Colon (tissue), 2 donors: ENCODE measurements around the gene STAG3.
"Not testable (repeated sequence)": the region's sequence is repeated elsewhere in the genome, so short reads cannot be mapped to it uniquely, and the experiment has no call there.

Experiments used
- FAIRE-seq: peaks from 2 replicates; lab custom pipeline; 2012; peaks lifted over from hg19 to GRCh38; lab: Jason Lieb, UNC
- donor health status: control.
- donor health status: control.

The STAG3 gene, protein sequence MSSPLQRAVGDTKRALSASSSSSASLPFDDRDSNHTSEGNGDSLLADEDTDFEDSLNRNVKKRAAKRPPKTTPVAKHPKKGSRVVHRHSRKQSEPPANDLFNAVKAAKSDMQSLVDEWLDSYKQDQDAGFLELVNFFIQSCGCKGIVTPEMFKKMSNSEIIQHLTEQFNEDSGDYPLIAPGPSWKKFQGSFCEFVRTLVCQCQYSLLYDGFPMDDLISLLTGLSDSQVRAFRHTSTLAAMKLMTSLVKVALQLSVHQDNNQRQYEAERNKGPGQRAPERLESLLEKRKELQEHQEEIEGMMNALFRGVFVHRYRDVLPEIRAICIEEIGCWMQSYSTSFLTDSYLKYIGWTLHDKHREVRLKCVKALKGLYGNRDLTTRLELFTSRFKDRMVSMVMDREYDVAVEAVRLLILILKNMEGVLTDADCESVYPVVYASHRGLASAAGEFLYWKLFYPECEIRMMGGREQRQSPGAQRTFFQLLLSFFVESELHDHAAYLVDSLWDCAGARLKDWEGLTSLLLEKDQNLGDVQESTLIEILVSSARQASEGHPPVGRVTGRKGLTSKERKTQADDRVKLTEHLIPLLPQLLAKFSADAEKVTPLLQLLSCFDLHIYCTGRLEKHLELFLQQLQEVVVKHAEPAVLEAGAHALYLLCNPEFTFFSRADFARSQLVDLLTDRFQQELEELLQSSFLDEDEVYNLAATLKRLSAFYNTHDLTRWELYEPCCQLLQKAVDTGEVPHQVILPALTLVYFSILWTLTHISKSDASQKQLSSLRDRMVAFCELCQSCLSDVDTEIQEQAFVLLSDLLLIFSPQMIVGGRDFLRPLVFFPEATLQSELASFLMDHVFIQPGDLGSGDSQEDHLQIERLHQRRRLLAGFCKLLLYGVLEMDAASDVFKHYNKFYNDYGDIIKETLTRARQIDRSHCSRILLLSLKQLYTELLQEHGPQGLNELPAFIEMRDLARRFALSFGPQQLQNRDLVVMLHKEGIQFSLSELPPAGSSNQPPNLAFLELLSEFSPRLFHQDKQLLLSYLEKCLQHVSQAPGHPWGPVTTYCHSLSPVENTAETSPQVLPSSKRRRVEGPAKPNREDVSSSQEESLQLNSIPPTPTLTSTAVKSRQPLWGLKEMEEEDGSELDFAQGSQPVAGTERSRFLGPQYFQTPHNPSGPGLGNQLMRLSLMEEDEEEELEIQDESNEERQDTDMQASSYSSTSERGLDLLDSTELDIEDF

DNA sequence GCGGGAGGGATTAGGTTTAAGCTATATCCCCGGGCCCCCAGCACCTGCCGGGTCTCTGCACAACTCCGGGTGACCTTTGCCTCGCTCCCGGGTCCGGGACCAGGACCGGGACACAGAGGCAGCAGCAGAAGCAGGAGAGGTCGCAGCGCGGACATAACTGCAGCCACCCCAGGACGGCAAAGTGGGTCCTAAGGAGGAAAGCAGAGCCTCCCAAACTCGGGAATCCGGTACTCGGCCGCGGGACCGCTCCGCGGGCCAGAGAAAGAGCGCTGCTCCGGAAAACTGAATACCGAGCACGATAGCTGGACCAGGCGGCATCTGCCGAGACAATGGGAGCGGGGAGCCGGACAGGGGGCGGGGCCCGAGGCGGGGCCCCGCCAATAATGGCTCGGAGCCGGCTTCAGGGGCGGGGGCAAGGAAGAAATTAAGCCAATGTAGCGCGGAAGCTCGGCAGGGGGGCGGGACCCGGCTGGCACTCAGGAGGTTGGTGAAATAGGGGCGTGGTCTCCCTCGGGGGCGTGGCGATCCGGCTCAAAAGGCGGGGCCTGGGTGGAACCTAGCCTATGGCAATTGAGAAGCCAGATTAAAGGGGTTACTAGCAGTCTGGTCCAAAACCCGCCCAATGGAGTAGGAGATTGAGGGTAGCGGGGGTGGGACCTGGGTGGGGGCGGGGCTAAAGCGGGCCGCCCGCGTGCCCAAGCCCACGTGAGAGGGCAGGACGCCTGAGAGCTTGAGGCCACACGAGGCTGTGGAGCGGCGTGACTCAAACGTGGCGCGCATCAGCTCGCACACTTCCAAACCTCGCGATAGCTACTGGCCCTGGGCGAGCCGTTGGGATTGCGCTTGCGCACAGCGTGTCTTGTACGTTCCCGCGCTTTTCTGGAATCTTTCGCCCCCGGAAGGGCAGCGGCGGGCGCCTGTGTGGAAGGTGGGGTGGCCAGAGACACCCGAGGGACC, at the start of gene STAG3, which contains the start of gene GPC2:
Gene STAG3 (plus strand): TSS at position 874 of the 957 bp plus-strand sequence. CDS start 2,639 bp downstream, outside the sequence.
Gene GPC2 (minus strand): TSS at position 337 of the 957 bp plus-strand sequence. CDS start 182 bp downstream, at position 155.
- FAIRE-seq, result no peak

DNA sequence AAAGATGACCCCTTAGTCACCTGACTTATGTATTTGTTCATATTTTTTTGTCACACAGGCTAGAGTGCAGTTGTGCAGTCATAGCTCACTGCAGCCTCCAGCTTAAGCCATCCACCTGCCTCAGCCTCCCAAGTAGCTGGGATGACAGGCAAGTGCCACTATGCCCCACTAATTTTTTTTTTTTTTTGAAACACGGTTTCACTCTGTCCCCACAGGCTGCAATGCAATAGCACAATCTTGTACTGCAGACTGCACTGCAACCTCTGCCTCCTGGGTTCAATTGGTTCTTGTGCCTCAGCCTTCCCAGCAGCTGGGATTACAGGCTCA, 49.1 kb upstream of the STAG3 start:
- no peak for FAIRE-seq

DNA sequence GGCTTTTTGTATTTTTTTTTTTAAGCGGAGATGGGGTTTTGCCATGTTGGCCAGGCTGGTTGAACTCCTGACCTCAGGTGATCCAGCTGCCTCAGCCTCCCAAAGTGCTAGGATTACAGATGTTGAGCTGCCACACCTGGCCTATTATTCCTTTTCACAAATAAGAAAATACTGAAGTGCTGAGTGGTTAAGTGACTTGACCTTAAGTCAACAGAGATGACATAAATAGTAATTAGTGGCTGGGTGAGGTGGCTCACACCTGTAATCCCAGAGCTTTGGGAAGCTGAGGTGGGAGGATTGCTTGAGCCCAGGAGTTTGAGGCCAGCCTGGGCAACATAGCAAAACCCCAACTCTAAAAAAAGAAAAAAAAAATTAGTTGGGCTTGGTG, 47.5 kb upstream of the STAG3 start:
- not testable (repeated sequence) for FAIRE-seq

DNA sequence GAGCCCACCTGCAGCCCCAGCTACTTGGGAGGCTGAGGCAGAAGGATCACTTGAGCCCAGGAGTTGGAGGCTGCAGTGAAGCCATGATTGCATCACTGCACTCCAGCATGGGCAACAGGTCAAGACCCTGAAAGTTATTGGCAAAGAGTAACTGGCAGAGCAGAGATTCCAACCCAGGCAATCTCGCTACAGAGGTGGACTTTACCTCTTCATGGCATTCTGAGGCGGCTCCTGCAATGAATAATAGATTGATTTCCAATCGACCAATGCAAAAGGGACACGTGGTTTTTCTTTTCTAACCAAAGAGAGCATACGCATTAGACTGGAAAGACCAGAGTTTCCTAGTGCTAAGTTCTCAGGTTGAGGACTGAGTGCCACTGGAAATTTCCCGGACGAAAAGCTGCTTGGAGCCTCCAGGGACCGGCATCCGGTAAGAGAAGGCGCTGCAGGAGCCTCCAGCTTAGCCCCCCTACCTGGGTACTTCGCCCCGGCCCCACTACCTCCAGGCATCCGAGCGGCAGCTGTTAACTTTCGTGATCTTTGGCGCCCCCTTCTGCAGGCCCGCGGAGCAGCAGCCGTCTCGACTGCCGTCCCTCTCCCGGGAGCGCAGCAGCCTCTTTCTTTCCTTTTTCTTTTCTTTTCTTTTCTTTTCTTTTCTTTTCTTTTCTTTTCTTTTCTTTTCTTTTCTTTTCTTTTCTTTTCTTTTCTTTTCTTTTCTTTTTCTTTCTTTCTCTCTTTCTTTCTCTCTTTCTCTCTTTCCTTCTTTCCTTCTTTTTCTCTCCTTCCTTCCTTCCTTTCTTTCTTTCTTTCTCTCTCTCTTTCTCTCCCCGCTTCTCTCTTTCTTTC, 46.9 kb upstream of the STAG3 start:
- no peak for FAIRE-seq

DNA sequence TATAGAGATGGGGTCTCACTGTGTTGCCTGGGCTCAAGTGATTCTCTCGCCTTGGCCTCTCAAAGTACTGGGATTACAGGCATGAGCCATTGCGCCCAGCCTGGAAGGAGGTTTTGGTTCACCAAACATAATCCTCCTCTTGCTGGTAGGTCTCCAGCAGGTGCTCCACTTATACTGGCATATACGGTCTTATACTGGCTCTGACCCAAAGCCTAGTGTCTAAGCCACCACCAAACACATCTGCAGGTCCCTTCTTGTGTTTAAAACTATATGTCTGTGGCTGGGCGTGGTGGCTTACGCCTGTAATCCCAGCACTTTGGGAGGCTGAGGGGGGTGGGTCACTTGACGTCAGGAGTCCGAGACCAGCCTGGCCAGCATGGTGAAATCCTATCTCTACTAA, 45.6 kb upstream of the STAG3 start:
- no peak for FAIRE-seq

DNA sequence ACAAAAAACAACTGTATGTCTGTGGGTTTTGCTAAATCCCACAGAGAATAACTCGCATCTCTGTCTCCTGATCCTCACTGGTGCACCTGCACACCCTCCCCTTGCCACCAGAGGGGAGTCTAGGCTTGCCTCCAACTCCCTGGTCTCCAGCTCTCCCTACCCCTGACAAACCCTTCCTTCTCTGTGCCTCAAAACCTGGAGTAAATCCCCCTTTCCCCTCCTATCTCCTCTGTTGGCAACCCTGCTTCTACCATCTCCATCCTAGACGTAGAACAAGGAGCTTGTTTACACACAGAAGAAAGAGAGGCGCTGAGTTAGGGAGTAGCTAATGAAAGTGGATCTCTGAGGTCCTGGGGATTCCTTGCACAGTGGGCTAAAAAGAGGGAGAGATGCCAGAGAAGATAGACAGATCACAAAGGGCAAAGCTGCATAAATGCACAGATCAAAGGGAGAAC, 45.0 kb upstream of the STAG3 start:
- no peak for FAIRE-seq

DNA sequence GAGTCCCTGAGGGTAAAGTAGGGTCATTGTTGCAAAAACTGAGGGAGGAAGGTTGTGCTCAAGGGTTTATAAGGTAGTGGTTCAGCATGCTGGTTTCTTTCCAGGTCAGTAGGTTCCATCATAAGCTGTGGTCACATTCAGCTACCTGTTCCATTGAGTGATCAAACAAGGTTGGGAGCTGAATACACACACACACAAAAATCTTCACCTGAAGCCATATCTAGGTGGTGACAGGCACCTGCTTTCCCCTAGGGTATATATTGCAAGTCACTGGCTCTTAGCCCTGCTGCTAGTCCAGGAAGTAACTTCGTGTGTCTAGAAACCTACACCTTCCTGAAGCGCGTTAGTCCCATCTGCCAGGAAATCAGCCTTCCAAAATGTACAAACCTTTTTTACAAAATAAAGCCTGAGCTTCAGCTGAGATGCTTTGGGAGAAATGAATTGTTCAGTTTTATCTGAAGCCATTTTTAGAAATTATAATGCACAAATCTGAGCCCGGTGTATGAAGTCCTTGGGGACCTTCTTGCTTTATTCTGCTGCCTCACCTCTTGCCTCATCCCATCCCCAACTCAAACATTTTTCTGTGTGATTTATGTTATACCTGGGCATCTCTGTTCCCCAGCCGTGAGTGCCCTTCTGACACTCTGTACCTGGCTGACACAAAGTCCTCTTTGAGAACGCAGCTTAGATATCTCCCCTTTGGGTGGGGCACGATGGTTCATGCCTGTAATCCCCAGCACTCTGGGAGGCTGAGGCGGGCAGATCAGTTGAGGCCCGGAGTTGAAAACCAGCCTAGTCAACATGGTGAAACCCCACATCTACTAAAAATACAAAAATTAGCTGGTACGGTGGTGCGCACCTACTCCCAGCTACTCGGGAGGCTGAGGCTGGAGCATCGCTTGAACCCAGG, 39.6 kb upstream of the STAG3 start:
- no peak for FAIRE-seq

DNA sequence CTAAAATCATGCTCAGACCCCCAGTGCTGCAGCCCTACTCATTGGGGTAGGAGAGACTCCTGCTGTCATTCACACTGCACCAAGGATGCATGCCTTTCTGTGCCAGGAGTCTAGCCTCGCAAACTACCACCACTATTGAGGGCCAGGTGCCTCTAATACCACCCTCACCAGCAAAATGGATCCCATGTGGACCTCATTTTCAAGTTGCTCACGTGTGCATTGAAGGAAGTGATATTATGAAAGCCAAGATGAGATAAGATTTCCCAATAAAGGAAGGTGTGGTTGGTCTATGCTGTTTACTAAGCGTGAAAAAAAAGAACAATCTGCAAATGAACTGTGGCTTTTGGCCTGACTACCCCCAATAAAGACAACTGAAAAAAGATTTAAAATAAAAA, 36.2 kb upstream of the STAG3 start:
- FAIRE-seq, result no peak

DNA sequence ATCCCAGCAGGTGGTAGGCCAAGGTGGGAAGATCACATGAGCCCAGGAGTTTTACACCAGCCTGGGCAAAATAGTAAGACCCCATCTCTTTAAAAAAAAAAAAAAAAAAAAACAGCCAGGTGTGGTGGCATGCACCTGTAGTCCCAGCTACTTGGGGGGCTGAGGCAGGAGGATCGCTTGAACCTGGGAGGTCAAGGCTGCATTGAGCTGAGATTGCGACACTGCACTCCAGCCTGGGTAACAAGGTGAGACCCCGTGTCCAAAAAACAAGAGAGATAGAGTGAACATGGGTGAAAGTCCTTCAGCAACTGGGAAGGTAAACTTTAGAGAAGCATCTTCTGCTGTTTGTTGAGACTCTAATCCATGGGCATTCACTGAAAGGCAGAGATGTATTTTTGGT, 35.3 kb upstream of the STAG3 start:
- FAIRE-seq, result no peak

DNA sequence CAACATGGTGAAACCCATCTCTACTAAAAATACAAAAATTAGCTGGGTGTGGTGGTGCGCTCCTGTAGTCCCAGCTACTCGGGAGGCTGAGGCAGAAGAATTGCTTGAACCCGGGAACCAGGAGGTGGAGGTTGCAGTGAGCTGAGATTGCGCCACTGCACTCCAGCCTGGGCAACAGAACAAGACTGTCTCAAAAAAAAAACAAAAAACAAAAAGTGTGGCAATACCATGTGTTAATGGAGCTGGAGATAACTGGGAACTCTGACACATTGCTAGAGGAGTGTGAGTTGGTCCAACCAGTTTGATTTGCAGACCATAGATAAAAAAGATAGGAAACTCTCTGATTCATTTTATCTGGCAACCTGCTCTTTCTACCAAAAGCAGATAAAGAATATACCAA, 31.4 kb upstream of the STAG3 start:
- not testable (repeated sequence) for FAIRE-seq

DNA sequence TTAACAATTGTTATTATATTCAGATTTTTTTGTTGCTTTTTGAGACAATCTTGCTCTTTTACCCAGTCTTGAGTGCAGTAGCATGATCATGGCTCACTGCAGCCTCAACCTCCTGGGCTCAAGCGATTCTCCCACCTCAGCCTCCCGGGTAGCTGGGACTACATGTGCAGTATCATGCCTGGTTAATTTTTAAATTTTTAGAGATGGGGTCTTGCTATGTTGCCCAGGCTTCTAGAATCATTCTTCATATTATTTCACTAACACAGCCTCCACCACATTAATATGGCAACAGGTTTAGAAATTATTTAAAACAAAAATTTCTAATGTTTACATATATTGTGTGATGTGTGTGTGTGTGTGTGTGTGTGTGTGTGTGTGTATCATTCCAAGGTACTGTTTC, 30.4 kb upstream of the STAG3 start:
- no peak for FAIRE-seq

DNA sequence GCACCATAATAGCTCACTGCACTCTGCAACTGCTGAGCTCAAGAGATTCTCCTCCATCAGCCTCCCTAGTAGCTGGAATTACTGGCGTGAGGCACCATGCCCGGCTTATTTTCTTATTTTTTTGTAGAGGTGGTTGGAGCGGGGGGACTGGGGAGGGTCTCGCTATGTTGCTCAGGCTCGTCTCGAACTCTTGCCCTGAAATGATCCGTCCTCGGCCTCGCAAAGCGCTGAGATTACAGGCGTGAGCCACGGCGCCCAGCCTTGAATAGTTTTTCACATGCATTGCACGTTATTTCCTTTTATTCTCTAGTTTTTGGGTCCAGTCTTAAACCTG, 29.5 kb upstream of the STAG3 start:
- FAIRE-seq, result no peak

DNA sequence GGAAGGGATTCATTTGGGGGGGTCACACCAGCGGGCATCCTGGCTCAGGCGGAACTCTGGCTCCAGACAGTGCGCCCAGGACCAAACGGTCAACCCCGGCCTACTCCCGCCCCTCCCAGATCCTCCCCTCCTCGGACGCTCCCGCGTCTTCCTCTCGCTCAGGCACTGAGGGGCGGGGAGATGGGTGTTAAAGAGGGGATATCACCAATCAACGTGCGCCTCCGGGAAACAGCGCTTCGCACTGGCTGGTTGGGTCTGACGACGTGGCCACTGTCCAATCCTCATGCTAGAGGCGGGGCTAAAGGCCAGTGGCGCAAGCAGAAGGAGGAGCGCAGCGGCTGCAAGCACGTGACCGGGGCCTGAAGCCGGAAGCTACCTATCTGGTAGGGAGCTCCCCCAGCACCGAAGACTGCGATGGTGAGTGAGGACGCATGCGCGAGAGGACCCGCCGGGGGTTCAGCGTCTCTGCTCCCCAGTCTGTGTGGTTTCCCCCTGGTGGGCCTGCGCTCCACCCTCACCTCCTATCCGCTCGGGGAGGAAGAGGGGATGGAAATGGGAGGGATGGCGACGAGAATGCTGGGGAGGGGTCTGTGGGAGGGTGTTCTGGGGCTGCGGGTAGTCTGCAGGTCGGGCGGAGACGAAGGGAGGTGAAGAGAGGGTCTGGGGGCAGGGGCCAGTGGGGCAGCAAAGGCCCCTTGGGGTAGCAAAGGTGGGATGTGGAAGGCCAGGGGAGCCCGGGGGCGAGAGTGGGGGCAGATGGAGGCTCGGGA, 29.0 kb upstream of the STAG3 start, which contains the start of gene LAMTOR4:
Gene LAMTOR4 (plus strand): TSS at position 360 of the 770 bp plus-strand sequence. CDS start 55 bp downstream, at position 415.
- peak; percentile 5 for FAIRE-seq

DNA sequence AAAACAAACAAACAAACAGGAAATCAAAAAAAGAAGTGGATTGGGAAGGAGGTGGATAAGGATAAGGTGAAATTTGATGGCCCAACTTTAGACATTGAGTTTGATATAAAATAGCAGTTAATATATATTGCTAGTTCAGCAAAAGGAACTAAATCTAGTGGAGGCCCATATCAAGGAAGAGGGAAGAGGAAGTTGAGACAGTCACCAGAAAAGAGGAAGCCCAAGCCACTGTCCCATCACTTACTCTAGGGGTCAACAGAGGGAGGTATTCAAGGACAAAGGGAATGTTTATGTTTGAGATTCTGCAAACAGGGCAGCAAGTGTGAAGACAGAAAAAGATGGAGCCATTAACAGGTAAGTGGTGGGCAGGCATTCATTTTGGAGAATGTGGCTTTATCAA, 25.3 kb upstream of the STAG3 start:
- no peak for FAIRE-seq

DNA sequence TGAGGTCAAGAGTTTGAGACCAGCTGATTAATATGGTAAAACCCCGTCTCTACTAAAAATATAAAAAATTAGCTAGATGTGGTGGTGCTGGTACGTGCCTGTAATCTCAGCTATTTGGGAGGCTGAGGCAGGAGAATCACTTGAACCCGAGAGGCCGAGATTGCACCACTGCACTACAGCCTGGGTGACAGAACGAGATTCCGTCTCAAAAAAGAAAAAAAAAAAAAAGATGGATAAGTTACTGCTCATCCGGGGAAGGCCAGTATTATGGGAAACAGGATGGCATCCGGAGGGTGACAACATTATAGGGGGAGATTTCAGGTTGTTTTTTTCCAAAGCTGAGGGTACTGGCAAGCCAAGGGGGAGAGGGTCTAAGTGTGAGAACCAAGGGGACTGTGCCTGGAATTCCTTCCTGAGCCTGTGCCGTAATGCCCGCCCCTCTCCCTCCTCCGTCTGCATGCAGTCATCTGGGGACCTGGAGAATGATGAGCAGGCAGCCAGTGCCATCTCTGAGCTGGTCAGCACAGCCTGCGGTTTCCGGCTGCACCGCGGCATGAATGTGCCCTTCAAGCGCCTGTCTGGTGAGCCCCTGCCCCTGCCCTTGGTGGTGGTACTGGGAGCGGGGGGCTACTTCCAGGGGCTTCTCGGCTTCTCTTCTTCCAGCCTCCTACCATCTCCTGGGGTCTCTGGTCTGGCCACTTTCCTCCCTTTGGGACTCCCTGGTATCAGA, 24.6 kb upstream of the STAG3 start:
- FAIRE-seq, result no peak

DNA sequence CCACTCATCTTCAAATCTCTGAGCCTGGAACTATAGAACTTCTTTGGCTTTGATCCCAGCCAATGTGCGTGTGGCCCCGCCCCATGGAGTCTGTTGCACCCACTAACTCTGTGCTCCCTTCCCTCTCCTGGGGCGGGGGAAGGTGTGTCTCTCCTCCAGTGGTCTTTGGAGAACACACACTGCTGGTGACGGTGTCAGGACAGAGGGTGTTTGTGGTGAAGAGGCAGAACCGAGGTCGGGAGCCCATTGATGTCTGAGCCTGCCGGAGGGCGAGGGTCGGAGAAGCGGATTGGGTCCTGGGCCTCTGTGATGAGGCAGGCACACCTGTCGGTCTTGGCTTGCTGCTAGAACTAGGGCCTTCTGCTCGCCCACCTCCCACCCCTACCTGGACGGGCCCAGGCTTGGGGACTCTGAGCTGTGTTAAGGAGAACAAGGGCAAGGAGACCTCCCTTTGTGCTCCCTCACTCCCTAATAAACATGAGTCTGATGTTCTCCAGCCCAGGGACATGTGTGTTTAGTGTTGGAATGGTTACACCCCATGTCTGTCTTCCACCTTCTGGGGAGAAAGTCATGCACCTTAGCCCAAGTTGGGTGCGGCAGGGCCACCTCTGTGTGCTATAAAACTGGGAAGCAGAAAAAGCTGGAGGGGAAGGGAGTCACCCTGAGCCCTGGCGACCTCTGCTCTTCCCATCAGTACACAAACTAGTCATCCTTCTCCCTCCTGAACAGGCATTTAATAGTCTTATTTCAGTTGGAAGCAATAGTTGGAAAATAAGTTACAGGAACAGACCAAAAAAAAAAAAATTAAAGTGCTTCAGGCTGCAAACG, 23.8 kb upstream of the STAG3 start:
- FAIRE-seq, result no peak
